H1 (cell line): ENCODE results near the gene ODAD3. TPM values are rescaled to one million over a fixed set of nuclear protein-coding genes. Genes with fewer than 3 reads are reported as not detected.

ENCODE experiments used
- CTCF ChIA-PET: fragments of 300-600 bp; sonication (Branson Sonifier 250); formaldehyde crosslinking; loops from one replicate; lab custom pipeline; 2021; ENCODE audit not compliant: partially characterized antibody; lab: Charles Lee
- POLR2A ChIA-PET: fragments of 300-600 bp; sonication (Branson Sonifier 250); formaldehyde crosslinking; loops from one replicate; lab custom pipeline; 2021; ENCODE audit warnings: inconsistent platforms; ENCODE audit not compliant: partially characterized antibody; lab: Charles Lee
- DNase-seq, 2 experiments: peaks; one replicate each; pipeline versions ENCODE4 v3.0.0 to v3.0.0-alpha.2; 2010 to 2022; ENCODE audit warnings: low spot score in 2 of 2, low read depth in 1 of 2, mixed read lengths in 1 of 2
- FAIRE-seq: peaks from 2 replicates; lab custom pipeline; 2011; peaks lifted over from hg19 to GRCh38; lab: Jason Lieb, UNC
- H2AFZ ChIP-seq: 2 replicates; pipeline ENCODE4 v1.8.1; 2012; ENCODE audit warnings: low read length, inconsistent platforms
- H2AK5ac ChIP-seq: 2 replicates; pipeline ENCODE4 v1.6.1; 2013; ENCODE audit warnings: low read depth, low read length
- H2BK120ac ChIP-seq: replicated peaks from 2 replicates; pipeline ENCODE3; 2013; ENCODE audit warnings: low read depth, low read length, inconsistent platforms
- H2BK12ac ChIP-seq: 2 replicates; pipeline ENCODE4 v1.6.1; 2013; ENCODE audit warnings: low read depth, low read length
- H2BK15ac ChIP-seq: 2 replicates; pipeline ENCODE4 v1.6.1; 2013; ENCODE audit warnings: low read length
- H2BK20ac ChIP-seq: 2 replicates; pipeline ENCODE4 v1.6.1; 2013; ENCODE audit warnings: low read length
- H2BK5ac ChIP-seq: 2 replicates; pipeline ENCODE4 v1.6.1; 2013; ENCODE audit warnings: low read depth, low read length
- H3K14ac ChIP-seq: 2 replicates; pipeline ENCODE4 v1.6.1; 2013; ENCODE audit warnings: inconsistent platforms; ENCODE audit not compliant: insufficient read length
- H3K18ac ChIP-seq: 2 replicates; pipeline ENCODE4 v1.6.1; 2013; ENCODE audit warnings: low read length; ENCODE audit errors: extremely low read depth
- H3K23ac ChIP-seq: 2 replicates; pipeline ENCODE4 v1.6.1; 2013; ENCODE audit warnings: inconsistent platforms; ENCODE audit not compliant: insufficient read length
- H3K23me2 ChIP-seq: 2 replicates; pipeline ENCODE4 v1.6.1; 2013; ENCODE audit warnings: low read depth, low read length
- H3K27ac ChIP-seq: 2 replicates; pipeline ENCODE4 v1.6.1; 2011; ENCODE audit warnings: low read depth, low read length, inconsistent platforms
- H3K27me3 ChIP-seq, 4 experiments: replicated peaks in 1 of 4; 1 replicate in 1 of 4; 2 replicates in 3 of 4; pipeline versions ENCODE4 v1.6.1 to v1.8.1; 2011 to 2013; ENCODE audit warnings: low read length in 3 of 4, mild to moderate bottlenecking in 3 of 4, inconsistent platforms in 2 of 4, mixed read lengths in 2 of 4, moderate library complexity in 1 of 4; ENCODE audit not compliant: control insufficient read depth in 3 of 4, insufficient read depth in 3 of 4; ENCODE audit errors: extremely low read depth in 1 of 4
- H3K36me3 ChIP-seq, 4 experiments: 2 replicates each; pipeline versions ENCODE4 v1.6.1 to v1.8.1; 2011 to 2013; ENCODE audit warnings: mild to moderate bottlenecking in 4 of 4, low read length in 3 of 4, moderate library complexity in 2 of 4, control low read depth in 1 of 4, inconsistent platforms in 1 of 4; ENCODE audit not compliant: insufficient read depth in 4 of 4, control insufficient read depth in 2 of 4
- H3K4ac ChIP-seq: replicated peaks from 2 replicates; pipeline ENCODE3; 2013; ENCODE audit warnings: low read length, low read depth, mixed read lengths, inconsistent platforms; ENCODE audit not compliant: insufficient read length
- H3K4me1 ChIP-seq, 4 experiments: replicated peaks in 1 of 4; 1 replicate in 1 of 4; 2 replicates in 3 of 4; pipeline versions ENCODE4 v1.6.1 to v1.8.1; 2011 to 2013; ENCODE audit warnings: low read length in 3 of 4, inconsistent platforms in 2 of 4, mixed read lengths in 1 of 4; ENCODE audit not compliant: insufficient read depth in 4 of 4, control insufficient read depth in 3 of 4
- H3K4me2 ChIP-seq, 2 experiments: 2 replicates each; pipeline versions ENCODE4 v1.6.1 to v1.8.1; 2011 to 2013; ENCODE audit warnings: low read depth in 2 of 2, low read length in 2 of 2, control low read depth in 1 of 2, inconsistent platforms in 1 of 2, mild to moderate bottlenecking in 1 of 2; ENCODE audit not compliant: insufficient read depth in 1 of 2
- H3K4me3 ChIP-seq, 4 experiments: fragments of 200-600, 300-600 bp in 1 of 4; sonication (generic), shearing (Covaris generic), sonication (Bioruptor Twin) in 1 of 4; 2 replicates each; pipeline versions ENCODE4 v1.5.1 to v1.8.1; 2011 to 2016; ENCODE audit warnings: low read length in 4 of 4, low read depth in 3 of 4, control low read depth in 2 of 4, inconsistent platforms in 2 of 4, mild to moderate bottlenecking in 2 of 4, mixed read lengths in 1 of 4, moderate library complexity in 1 of 4; ENCODE audit not compliant: insufficient read depth in 2 of 4; ENCODE audit errors: extremely low read depth in 1 of 4
- H3K56ac ChIP-seq: replicated peaks from 2 replicates; pipeline ENCODE3; 2013; ENCODE audit warnings: low read depth, mild to moderate bottlenecking, mixed read lengths, low read length, inconsistent platforms; ENCODE audit not compliant: insufficient read length
- H3K79me1 ChIP-seq: 2 replicates; pipeline ENCODE4 v1.6.1; 2013; ENCODE audit warnings: low read depth, low read length, control low read depth
- H3K79me2 ChIP-seq, 2 experiments: 2 replicates each; pipeline versions ENCODE4 v1.6.1 to v1.8.1; 2012 to 2013; ENCODE audit warnings: low read length in 2 of 2, mild to moderate bottlenecking in 2 of 2, inconsistent platforms in 1 of 2; ENCODE audit not compliant: insufficient read depth in 2 of 2, control insufficient read depth in 1 of 2
- H3K9ac ChIP-seq, 4 experiments: replicated peaks in 1 of 4; 1 replicate in 1 of 4; 2 replicates in 3 of 4; pipeline versions ENCODE4 v1.6.1 to v1.8.1; 2011 to 2013; ENCODE audit warnings: low read depth in 3 of 4, low read length in 3 of 4, control low read depth in 2 of 4, mild to moderate bottlenecking in 2 of 4, moderate library complexity in 2 of 4, inconsistent platforms in 1 of 4; ENCODE audit errors: extremely low read depth in 1 of 4
- H3K9me3 ChIP-seq, 2 experiments: 2 replicates each; pipeline versions ENCODE4 v1.6.1 to v1.8.1; 2012 to 2013; ENCODE audit warnings: mild to moderate bottlenecking in 2 of 2, moderate library complexity in 2 of 2, control low read depth in 1 of 2, inconsistent platforms in 1 of 2, low read depth in 1 of 2, low read length in 1 of 2, mixed read lengths in 1 of 2; ENCODE audit not compliant: insufficient read depth in 2 of 2
- H4K20me1 ChIP-seq, 2 experiments: replicated peaks in 1 of 2; 2 replicates each; pipeline versions ENCODE3 to v1.8.1; 2011 to 2013; ENCODE audit warnings: inconsistent platforms in 2 of 2, low read length in 2 of 2, mild to moderate bottlenecking in 1 of 2; ENCODE audit not compliant: insufficient read depth in 2 of 2, control insufficient read depth in 1 of 2
- H4K5ac ChIP-seq: 2 replicates; pipeline ENCODE4 v1.6.1; 2013; ENCODE audit warnings: low read length, low read depth, mixed read lengths, inconsistent platforms; ENCODE audit not compliant: insufficient read length
- H4K8ac ChIP-seq: 2 replicates; pipeline ENCODE4 v1.8.0; 2013; ENCODE audit warnings: mild to moderate bottlenecking, moderate library complexity, low read length, inconsistent platforms; ENCODE audit not compliant: insufficient read depth; ENCODE audit errors: extremely low read depth
- H4K91ac ChIP-seq: replicated peaks from 2 replicates; pipeline ENCODE3; 2013; ENCODE audit warnings: low read length, mixed read lengths, inconsistent platforms; ENCODE audit not compliant: insufficient read length
- CEBPB ChIP-seq: IDR thresholded peaks from 2 replicates; pipeline ENCODE4 v1.6.1; 2012; ENCODE audit warnings: low read depth, low read length
- JUN ChIP-seq: IDR thresholded peaks from 2 replicates; pipeline ENCODE4 v1.6.1; 2011; ENCODE audit warnings: low read depth, mild to moderate bottlenecking, improper control_type of control experiment, low read length
- JUND ChIP-seq: IDR thresholded peaks from 2 replicates; pipeline ENCODE4 v1.6.1; 2011; ENCODE audit warnings: mild to moderate bottlenecking, improper control_type of control experiment, low read length
- NANOG ChIP-seq: IDR thresholded peaks from 2 replicates; pipeline ENCODE4 v1.6.1; 2011; ENCODE audit warnings: low read length, low read depth, mild to moderate bottlenecking, inconsistent platforms; ENCODE audit not compliant: insufficient read depth, poor library complexity, severe bottlenecking
- PHF8 ChIP-seq: fragments of 200-600 bp; sonication (generic); conservative IDR thresholded peaks from 2 replicates; pipeline ENCODE4 v1.7.1; 2012; ENCODE audit warnings: low read depth, mild to moderate bottlenecking, inconsistent platforms, low read length, moderate library complexity
- RNF2 ChIP-seq: fragments of 200-900, 300-1000 bp; sonication (generic); IDR thresholded peaks from 2 replicates; pipeline ENCODE4 v1.7.1; 2016; ENCODE audit warnings: borderline replicate concordance, low read depth, mild to moderate bottlenecking, antibody characterized with exemption, low read length; ENCODE audit not compliant: poor library complexity, severe bottlenecking; ENCODE audit errors: missing control alignments
- SIN3A ChIP-seq, 2 experiments: IDR thresholded peaks in 1 of 2; conservative IDR thresholded peaks in 1 of 2; 2 replicates each; pipeline ENCODE4 v1.6.1; 2011 to 2012; ENCODE audit warnings: low read length in 2 of 2, improper control_type of control experiment in 1 of 2, low read depth in 1 of 2, mild to moderate bottlenecking in 1 of 2
- SIRT6 ChIP-seq: IDR thresholded peaks from one replicate; pipeline ENCODE4 v1.7.1; 2012; ENCODE audit warnings: low read length, inconsistent platforms
- SIX5 ChIP-seq: IDR thresholded peaks from 2 replicates; pipeline ENCODE4 v1.6.1; 2011; ENCODE audit warnings: mild to moderate bottlenecking, low read depth, low read length
- WGBS, 2 experiments: shearing (Covaris generic) in 1 of 2; methylation state at CpG; one replicate each; pipeline versions ENCODE4 v1.1.6 to v1.1.7; 2013 to 2015; ENCODE audit warnings: low lambda C conversion rate in 2 of 2, mixed read lengths in 2 of 2, inconsistent platforms in 1 of 2, low coverage in 1 of 2, missing lambda C conversion rate in 1 of 2; ENCODE audit not compliant: insufficient replicate concordance in 2 of 2, insufficient coverage in 1 of 2, insufficient read length in 1 of 2; ENCODE audit errors: extremely low coverage in 1 of 2, missing lambda C conversion rate in 1 of 2; 5-methylcytosine and 5-hydroxymethylcytosine counted together
- polyA plus RNA-seq, 7 experiments: library from polyadenylated mRNA; depleted of rRNA in 3 of 7; stranded (reverse) in 5 of 7; unstranded in 2 of 7; fragments of >200 nt in 5 of 7; fragments of 200-250 nt in 2 of 7; gene quantifications; 1 replicate in 5 of 7; 2 replicates in 1 of 7; 4 replicates in 1 of 7; pipeline versions ENCODE4 v1.2.1 to v1.2.3, GENCODE V29; 2011 to 2013; ENCODE audit warnings: missing spikeins in 2 of 7, mixed read lengths in 2 of 7
- total RNA-seq: library from RNA; stranded (reverse); fragmentation: NEBNext Ultra II Directional; extraction: Animal tissue kit (Norgen Biotek cat#: 25700); gene quantifications from 2 replicates; pipeline ENCODE4 v1.2.1, GENCODE V29; 2021
- TF ChIP-seq, protein P1 (sequence below): IDR thresholded peaks from 2 replicates; pipeline ENCODE4 v1.6.1; 2012; ENCODE audit warnings: low read length, inconsistent platforms

ODAD3 gene
- total and polyA plus RNA-seq, 2 of the 8 experiments (the other 6 are each of a cell fraction or from before 2014, with no cell fraction given), result 2.1 to 2.2 TPM

DNA sequence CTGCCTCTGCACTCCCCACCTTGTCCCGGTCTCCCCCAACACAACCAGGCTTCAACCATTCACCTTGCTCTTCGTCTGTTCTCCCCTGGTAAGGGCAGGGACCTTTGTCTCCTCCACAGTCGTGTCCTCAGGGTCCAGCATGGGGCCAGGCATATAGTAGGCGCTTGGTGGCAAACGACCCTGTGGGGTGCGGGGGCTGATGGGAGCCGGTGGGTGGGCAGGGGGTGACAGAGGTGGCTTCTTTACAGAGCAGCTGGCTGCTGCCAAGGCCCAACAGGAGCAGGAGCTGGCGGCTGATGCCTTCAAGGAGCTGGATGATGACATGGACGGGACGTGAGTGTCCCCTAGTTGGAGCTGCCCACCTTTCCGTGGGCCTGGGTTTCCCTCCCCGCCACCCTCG, 10.2 kb upstream of the ODAD3 start:
- Histone ChIP-seq H2BK12ac (no peak overlapping the region), H3K4me3 (no peak overlapping the region), H2BK15ac (no peak overlapping the region), H3K23ac (no peak overlapping the region), H3K4ac (no peak overlapping the region), H3K9ac (no peak overlapping the region), H3K14ac (no peak overlapping the region), H2BK5ac (no peak overlapping the region), H2BK120ac (no peak overlapping the region), H3K27me3 (no peaks in the 10 kb centered on the region), H3K79me2 (no peaks in the 10 kb centered on the region), H2BK20ac (no peak overlapping the region), H4K8ac (no peak overlapping the region), H4K20me1 (peaks cover 9 to 20% of the 10 kb centered on the region in 2 experiments), H3K23me2 (no peaks in the 10 kb centered on the region), H4K5ac (no peak overlapping the region), H3K27ac (no peak overlapping the region), H3K9me3 (no peaks in the 10 kb centered on the region), H2AK5ac (no peak overlapping the region), H3K4me1 (no peaks in the 10 kb centered on the region; a peak in 2 of 7 replicates), H3K79me1 (peaks cover 2% of the 10 kb centered on the region; the same call in 1 of the 2 replicates), H4K91ac (no peak overlapping the region), H3K56ac (no peak overlapping the region), H3K4me2 (no peak overlapping the region), H3K36me3 (peaks cover 25 to 63% (median 52%) of the 10 kb centered on the region in 4 experiments), H2AFZ (no peak overlapping the region), H3K18ac (no peak overlapping the region)
- FAIRE-seq, result no peak
- no peak for DNase-seq
- POLR2A ChIA-PET, result interaction anchor here (1.1 to 1.6 kb wide), 6 partner anchors 9 to 70 kb away, joined by 3 to 9 read pairs (median 4); partner anchors contain the start of genes EPOR, ODAD3, PRKCSH and RGL3
- WGBS, 2 experiments, result 92% methylated on average over 12 of the region's 13 CpGs; no CpG with 5 or more reads in 1 of the 2 experiments
- CTCF ChIA-PET, result interaction anchor here (0.5 to 13.0 kb wide), 18 partner anchors 8 to 189 kb away, joined by 3 to 192 read pairs (median 5); partner anchors contain the start of genes CCDC159, EPOR, ODAD3 and PRKCSH
- no peak for TF ChIP-seq SIRT6
- no peak for TF ChIP-seq NANOG
- no peak for TF ChIP-seq SIN3A (conservative IDR thresholded peaks at IDR 0.05 in 1 of 2, IDR thresholded peaks at IDR 0.05 in 1 of 2; ENCODE audit: low read depth in 1 of 2, low read length in 2 of 2)
- TF ChIP-seq SIX5, result no peak
- no peak for TF ChIP-seq JUN
- TF ChIP-seq, protein P1, sequence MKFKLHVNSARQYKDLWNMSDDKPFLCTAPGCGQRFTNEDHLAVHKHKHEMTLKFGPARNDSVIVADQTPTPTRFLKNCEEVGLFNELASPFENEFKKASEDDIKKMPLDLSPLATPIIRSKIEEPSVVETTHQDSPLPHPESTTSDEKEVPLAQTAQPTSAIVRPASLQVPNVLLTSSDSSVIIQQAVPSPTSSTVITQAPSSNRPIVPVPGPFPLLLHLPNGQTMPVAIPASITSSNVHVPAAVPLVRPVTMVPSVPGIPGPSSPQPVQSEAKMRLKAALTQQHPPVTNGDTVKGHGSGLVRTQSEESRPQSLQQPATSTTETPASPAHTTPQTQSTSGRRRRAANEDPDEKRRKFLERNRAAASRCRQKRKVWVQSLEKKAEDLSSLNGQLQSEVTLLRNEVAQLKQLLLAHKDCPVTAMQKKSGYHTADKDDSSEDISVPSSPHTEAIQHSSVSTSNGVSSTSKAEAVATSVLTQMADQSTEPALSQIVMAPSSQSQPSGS, result no peak
- TF ChIP-seq CEBPB, result no peak
- TF ChIP-seq JUND, result no peak
- TF ChIP-seq RNF2, result no peak
- no peak for TF ChIP-seq PHF8
